Measurements from ENCODE around the gene LETMD1. TPM values are rescaled to one million over a fixed set of nuclear protein-coding genes. Genes with fewer than 3 reads are reported as not detected.

Gene LETMD1
- total and polyA plus RNA-seq, 2 of the 8 experiments (the other 6 are each of a cell fraction or from before 2014, with no cell fraction given): 39.4 to 65.3 TPM

DNA sequence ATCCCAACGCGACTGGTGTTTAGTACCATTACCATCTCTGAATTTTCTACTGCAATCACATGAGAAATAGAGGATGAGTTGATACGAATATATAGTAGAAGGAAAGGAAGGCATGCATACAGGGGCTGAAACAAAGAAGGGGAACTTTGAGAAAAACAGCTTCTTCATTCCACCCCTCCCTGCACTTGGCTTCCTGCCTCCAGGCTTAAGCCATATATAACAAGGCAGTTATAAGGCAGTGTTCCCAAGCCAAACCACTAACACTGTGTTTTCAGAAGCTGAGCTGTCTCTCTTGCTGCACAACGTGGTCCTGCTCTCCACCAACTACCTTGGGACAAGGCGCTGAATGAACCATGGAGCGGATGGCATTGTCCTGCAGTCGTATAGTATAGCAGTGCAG, 11.0 kb downstream of the LETMD1 start (continued):
- TF ChIP-seq TEAD4 (IDR thresholded peaks at IDR 0.05; ENCODE audit: low read depth, low read length): no peak
- TF ChIP-seq TBP (IDR thresholded peaks at IDR 0.05; ENCODE audit: low read depth, low read length): no peak
- TF ChIP-seq, protein P1, sequence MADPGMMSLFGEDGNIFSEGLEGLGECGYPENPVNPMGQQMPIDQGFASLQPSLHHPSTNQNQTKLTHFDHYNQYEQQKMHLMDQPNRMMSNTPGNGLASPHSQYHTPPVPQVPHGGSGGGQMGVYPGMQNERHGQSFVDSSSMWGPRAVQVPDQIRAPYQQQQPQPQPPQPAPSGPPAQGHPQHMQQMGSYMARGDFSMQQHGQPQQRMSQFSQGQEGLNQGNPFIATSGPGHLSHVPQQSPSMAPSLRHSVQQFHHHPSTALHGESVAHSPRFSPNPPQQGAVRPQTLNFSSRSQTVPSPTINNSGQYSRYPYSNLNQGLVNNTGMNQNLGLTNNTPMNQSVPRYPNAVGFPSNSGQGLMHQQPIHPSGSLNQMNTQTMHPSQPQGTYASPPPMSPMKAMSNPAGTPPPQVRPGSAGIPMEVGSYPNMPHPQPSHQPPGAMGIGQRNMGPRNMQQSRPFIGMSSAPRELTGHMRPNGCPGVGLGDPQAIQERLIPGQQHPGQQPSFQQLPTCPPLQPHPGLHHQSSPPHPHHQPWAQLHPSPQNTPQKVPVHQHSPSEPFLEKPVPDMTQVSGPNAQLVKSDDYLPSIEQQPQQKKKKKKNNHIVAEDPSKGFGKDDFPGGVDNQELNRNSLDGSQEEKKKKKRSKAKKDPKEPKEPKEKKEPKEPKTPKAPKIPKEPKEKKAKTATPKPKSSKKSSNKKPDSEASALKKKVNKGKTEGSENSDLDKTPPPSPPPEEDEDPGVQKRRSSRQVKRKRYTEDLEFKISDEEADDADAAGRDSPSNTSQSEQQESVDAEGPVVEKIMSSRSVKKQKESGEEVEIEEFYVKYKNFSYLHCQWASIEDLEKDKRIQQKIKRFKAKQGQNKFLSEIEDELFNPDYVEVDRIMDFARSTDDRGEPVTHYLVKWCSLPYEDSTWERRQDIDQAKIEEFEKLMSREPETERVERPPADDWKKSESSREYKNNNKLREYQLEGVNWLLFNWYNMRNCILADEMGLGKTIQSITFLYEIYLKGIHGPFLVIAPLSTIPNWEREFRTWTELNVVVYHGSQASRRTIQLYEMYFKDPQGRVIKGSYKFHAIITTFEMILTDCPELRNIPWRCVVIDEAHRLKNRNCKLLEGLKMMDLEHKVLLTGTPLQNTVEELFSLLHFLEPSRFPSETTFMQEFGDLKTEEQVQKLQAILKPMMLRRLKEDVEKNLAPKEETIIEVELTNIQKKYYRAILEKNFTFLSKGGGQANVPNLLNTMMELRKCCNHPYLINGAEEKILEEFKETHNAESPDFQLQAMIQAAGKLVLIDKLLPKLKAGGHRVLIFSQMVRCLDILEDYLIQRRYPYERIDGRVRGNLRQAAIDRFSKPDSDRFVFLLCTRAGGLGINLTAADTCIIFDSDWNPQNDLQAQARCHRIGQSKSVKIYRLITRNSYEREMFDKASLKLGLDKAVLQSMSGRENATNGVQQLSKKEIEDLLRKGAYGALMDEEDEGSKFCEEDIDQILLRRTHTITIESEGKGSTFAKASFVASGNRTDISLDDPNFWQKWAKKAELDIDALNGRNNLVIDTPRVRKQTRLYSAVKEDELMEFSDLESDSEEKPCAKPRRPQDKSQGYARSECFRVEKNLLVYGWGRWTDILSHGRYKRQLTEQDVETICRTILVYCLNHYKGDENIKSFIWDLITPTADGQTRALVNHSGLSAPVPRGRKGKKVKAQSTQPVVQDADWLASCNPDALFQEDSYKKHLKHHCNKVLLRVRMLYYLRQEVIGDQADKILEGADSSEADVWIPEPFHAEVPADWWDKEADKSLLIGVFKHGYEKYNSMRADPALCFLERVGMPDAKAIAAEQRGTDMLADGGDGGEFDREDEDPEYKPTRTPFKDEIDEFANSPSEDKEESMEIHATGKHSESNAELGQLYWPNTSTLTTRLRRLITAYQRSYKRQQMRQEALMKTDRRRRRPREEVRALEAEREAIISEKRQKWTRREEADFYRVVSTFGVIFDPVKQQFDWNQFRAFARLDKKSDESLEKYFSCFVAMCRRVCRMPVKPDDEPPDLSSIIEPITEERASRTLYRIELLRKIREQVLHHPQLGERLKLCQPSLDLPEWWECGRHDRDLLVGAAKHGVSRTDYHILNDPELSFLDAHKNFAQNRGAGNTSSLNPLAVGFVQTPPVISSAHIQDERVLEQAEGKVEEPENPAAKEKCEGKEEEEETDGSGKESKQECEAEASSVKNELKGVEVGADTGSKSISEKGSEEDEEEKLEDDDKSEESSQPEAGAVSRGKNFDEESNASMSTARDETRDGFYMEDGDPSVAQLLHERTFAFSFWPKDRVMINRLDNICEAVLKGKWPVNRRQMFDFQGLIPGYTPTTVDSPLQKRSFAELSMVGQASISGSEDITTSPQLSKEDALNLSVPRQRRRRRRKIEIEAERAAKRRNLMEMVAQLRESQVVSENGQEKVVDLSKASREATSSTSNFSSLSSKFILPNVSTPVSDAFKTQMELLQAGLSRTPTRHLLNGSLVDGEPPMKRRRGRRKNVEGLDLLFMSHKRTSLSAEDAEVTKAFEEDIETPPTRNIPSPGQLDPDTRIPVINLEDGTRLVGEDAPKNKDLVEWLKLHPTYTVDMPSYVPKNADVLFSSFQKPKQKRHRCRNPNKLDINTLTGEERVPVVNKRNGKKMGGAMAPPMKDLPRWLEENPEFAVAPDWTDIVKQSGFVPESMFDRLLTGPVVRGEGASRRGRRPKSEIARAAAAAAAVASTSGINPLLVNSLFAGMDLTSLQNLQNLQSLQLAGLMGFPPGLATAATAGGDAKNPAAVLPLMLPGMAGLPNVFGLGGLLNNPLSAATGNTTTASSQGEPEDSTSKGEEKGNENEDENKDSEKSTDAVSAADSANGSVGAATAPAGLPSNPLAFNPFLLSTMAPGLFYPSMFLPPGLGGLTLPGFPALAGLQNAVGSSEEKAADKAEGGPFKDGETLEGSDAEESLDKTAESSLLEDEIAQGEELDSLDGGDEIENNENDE (IDR thresholded peaks at IDR 0.05; ENCODE audit: insufficient replicate concordance, low read length): no peak
